A673 (cell line): ENCODE results near the gene CCDC57. TPM values are rescaled to one million over a fixed set of nuclear protein-coding genes. Genes with fewer than 3 reads are reported as not detected.

Source experiments
- BruUV-seq: library from RNA; stranded (reverse); fragments of 400-500 nt; replicated peaks from 2 replicates; lab custom pipeline; 2021; lab: Mats Ljungman, UMichigan
- CTCF ChIA-PET: fragments of 300-600 bp; sonication (Branson Sonifier 250); formaldehyde crosslinking; loops from one replicate; lab custom pipeline; 2022; ENCODE audit warnings: antibody characterized with exemption; lab: Charles Lee
- POLR2A ChIA-PET: fragments of 300-600 bp; sonication (Branson Sonifier 250); formaldehyde crosslinking; loops from one replicate; lab custom pipeline; 2022; ENCODE audit warnings: antibody characterized with exemption; ENCODE audit not compliant: low non-redundant PET; lab: Charles Lee
- DNase-seq: peaks from one replicate; pipeline ENCODE4 v3.0.0-alpha.2; 2015; ENCODE audit warnings: low spot score
- H3K27ac ChIP-seq: fragments of 200-600 bp; sonication (generic); 2 replicates; pipeline ENCODE4 v1.5.1; 2016; ENCODE audit warnings: mixed run types, low read depth, mild to moderate bottlenecking, mixed read lengths, antibody characterized with exemption, low read length; ENCODE audit not compliant: poor library complexity, severe bottlenecking
- H3K27me3 ChIP-seq: fragments of 200-600 bp; sonication (generic); replicated peaks from 2 replicates; pipeline ENCODE4 v1.6.1; 2017; ENCODE audit warnings: mixed run types, low read depth, mild to moderate bottlenecking, mixed read lengths, antibody characterized with exemption, low read length; ENCODE audit not compliant: insufficient read depth, poor library complexity
- H3K36me3 ChIP-seq: fragments of 200-600 bp; sonication (generic); 2 replicates; pipeline ENCODE4 v1.6.1; 2016; ENCODE audit warnings: mixed run types, mild to moderate bottlenecking, mixed read lengths, antibody characterized with exemption, low read length; ENCODE audit not compliant: insufficient read depth, poor library complexity, severe bottlenecking
- H3K4me1 ChIP-seq: fragments of 200-600 bp; sonication (generic); 2 replicates; pipeline ENCODE4 v1.6.1; 2017; ENCODE audit warnings: mixed run types, mild to moderate bottlenecking, mixed read lengths, antibody characterized with exemption, low read length; ENCODE audit not compliant: insufficient read depth, poor library complexity, severe bottlenecking
- H3K4me3 ChIP-seq: fragments of 200-600 bp; sonication (generic); 2 replicates; pipeline ENCODE4 v1.5.1; 2016; ENCODE audit warnings: low read depth, mixed run types, mild to moderate bottlenecking, mixed read lengths, low read length; ENCODE audit not compliant: poor library complexity, severe bottlenecking
- H3K9me3 ChIP-seq: fragments of 200-600 bp; sonication (generic); 2 replicates; pipeline ENCODE4 v1.6.1; 2016; ENCODE audit warnings: mixed run types, low read depth, mild to moderate bottlenecking, mixed read lengths, antibody characterized with exemption, low read length; ENCODE audit not compliant: poor library complexity, severe bottlenecking
- CTCF ChIP-seq: fragments of 300-800, 200-600 bp; sonication (generic); conservative IDR thresholded peaks from 2 replicates; pipeline ENCODE4 v1.5.1; 2017; ENCODE audit warnings: low read depth, mild to moderate bottlenecking, antibody characterized with exemption, low read length, moderate library complexity, mixed read lengths
- EZH2 ChIP-seq: fragments of 200-600 bp; sonication (generic); IDR thresholded peaks from 2 replicates; pipeline ENCODE4 v1.6.1; 2017; ENCODE audit warnings: borderline replicate concordance, low read depth, mild to moderate bottlenecking, mixed read lengths, antibody characterized with exemption, low read length; ENCODE audit not compliant: poor library complexity, severe bottlenecking
- intact Hi-C: fragments of 100-400 bp; cut with micrococcal nuclease; formaldehyde crosslinking; loops from one replicate; pipeline ENCODE4 v1.10.0; 2022; ENCODE audit not compliant: unreplicated experiment
- total RNA-seq: library from RNA; stranded (reverse); gene quantifications from 2 replicates; pipeline ENCODE4 v1.2.3, GENCODE V29; 2021

CCDC57 gene
- total RNA-seq, 1 experiment from 2014 or later: 43.6 TPM

GRCh38 chr17:82246365-82247181, 33.9 kb upstream of the CCDC57 start:
- TF ChIP-seq CTCF (no peak), EZH2 (no peak)
- Histone ChIP-seq H3K27ac (peak overlapping the region; percentile 73), H3K4me3 (no peak overlapping the region), H3K9me3 (no peaks in the 10 kb centered on the region), H3K4me1 (peaks cover 73% of the 10 kb centered on the region), H3K36me3 (peaks cover 93% of the 10 kb centered on the region), H3K27me3 (no peaks in the 10 kb centered on the region)
- peak; percentile 96 for DNase-seq
- CTCF ChIA-PET: interaction anchor here (1.3 kb wide), 1 partner anchor 9 kb away, joined by 10 read pairs; no protein-coding TSS in a partner anchor
- POLR2A ChIA-PET: interaction anchor here (0.6 kb wide), 1 partner anchor 29 kb away, joined by 6 read pairs; no protein-coding TSS in a partner anchor
- BruUV-seq: no TSS peak
- intact Hi-C loops: loop anchor here (10.0 kb wide), 1 partner anchor 168 kb away; the partner anchor contains the start of genes HEXD and OGFOD3

DNA sequence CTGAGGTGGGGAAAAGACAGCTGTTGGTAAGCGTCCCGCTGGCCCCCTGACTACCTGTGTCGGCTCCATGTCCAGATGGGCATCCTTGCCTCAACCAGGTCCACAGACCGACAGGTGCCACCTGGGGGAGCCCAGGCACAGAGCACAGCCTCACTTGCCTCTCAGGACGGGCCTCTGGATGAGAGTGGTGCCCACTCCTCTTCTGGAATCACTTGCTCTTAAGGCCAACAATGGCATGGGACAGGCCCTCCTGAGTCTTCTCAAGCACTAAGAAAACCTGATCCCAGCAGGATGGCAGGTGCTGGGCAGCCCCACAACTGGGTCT, 33.4 kb upstream of the CCDC57 start:
- H3K27ac ChIP-seq: peak overlapping the region; percentile 73
- TF ChIP-seq CTCF: no peak
- no peak for TF ChIP-seq EZH2
- POLR2A ChIA-PET: no interaction called here
- no peaks in the 10 kb centered on the region for H3K9me3 ChIP-seq
- no peak overlapping the region for H3K4me3 ChIP-seq
- BruUV-seq: no TSS peak
- H3K36me3 ChIP-seq: peaks cover 88% of the 10 kb centered on the region
- intact Hi-C loops: loop anchor here (10.0 kb wide), 1 partner anchor 169 kb away; the partner anchor contains the start of genes HEXD and OGFOD3
- CTCF ChIA-PET: no interaction called here
- H3K4me1 ChIP-seq: peaks cover 73% of the 10 kb centered on the region
- H3K27me3 ChIP-seq: no peaks in the 10 kb centered on the region
- DNase-seq: no peak

- POLR2A ChIA-PET: no interaction called here
- CTCF ChIA-PET: interaction anchor here (0.6 kb wide), 1 partner anchor 282 kb away, joined by 3 read pairs; no protein-coding TSS in a partner anchor
- TF ChIP-seq EZH2 (no peak), CTCF (0 out of 2 replicates have a peak, but pooled peaks have one; percentile 21)
- H3K36me3 ChIP-seq: peaks cover 82% of the 10 kb centered on the region
- H3K4me3 ChIP-seq: no peak overlapping the region
- intact Hi-C loops: loop anchor here (2.0 to 10.0 kb wide), 2 partner anchors 75 to 169 kb away; partner anchors contain the start of genes HEXD and OGFOD3
- no peak for DNase-seq
- peak overlapping the region; percentile 73 for H3K27ac ChIP-seq
- peaks cover 73% of the 10 kb centered on the region for H3K4me1 ChIP-seq
- H3K27me3 ChIP-seq: no peaks in the 10 kb centered on the region
- BruUV-seq: no TSS peak
- no peaks in the 10 kb centered on the region for H3K9me3 ChIP-seq
Observed at GRCh38 chr17:82245134-82246039, 32.7 kb upstream of the CCDC57 start.
